ENCODE results near the gene SCAPER.
"Not testable (repeated sequence)": the region's sequence is repeated elsewhere in the genome, so short reads cannot be mapped to it uniquely, and the experiment has no call there.

Gene SCAPER

GRCh38 chr15:76320012-76320411 is 585.1 kb downstream of the SCAPER start:
- no peak for DNase-seq (ENCODE audit: low spot score)

- DNase-seq (ENCODE audit: low spot score), result no peak
Measured at GRCh38 chr15:76313731-76314130, 591.4 kb downstream of the SCAPER start.

GRCh38 chr15:76313175-76313567 is 592.0 kb downstream of the SCAPER start:
- not testable (repeated sequence) for DNase-seq (ENCODE audit: low spot score)

GRCh38 chr15:76312540-76313174 is 592.5 kb downstream of the SCAPER start:
- no peak for DNase-seq (ENCODE audit: low spot score)

GRCh38 chr15:76311100-76311953 is 593.8 kb downstream of the SCAPER start, which contains the start of gene ETFA:
Gene ETFA, minus strand, starts transcription at chr15:76311469. Its CDS starts 81 bp downstream, at chr15:76311388.
- peak; percentile 90 for DNase-seq (ENCODE audit: low spot score)

- peak; percentile 9 for DNase-seq (ENCODE audit: low spot score)
Measured at GRCh38 chr15:76310475-76311099, 594.6 kb downstream of the SCAPER start.

- no peak for DNase-seq (ENCODE audit: low spot score)
Measured at GRCh38 chr15:76309601-76310330, 595.4 kb downstream of the SCAPER start.

- DNase-seq (ENCODE audit: low spot score), result no peak
Measured at GRCh38 chr15:76303909-76304308, 601.2 kb downstream of the SCAPER start.

GRCh38 chr15:76299786-76300185 is 605.4 kb downstream of the SCAPER start:
- DNase-seq (ENCODE audit: low spot score), result no peak

- no peak for DNase-seq (ENCODE audit: low spot score)
Measured at GRCh38 chr15:76298986-76299385, 606.2 kb downstream of the SCAPER start.

GRCh38 chr15:76297951-76298350 is 607.2 kb downstream of the SCAPER start:
- DNase-seq (ENCODE audit: low spot score), result not testable (repeated sequence)
